Suprapubic skin (tissue), 4 donors: ENCODE measurements around the gene CFAP410. TPM values are rescaled to one million over a fixed set of nuclear protein-coding genes. Genes with fewer than 3 reads are reported as not detected.

ENCODE experiments used
- DNase-seq, 2 donors: peaks; one replicate each; pipeline ENCODE4 v3.0.0-alpha.2; 2019; ENCODE audit warnings: low spot score in 2 of 2
- H3K27ac ChIP-seq: fragments of 200-600 bp; sonication (generic); one replicate; pipeline ENCODE4 v1.5.1; 2019
- H3K27me3 ChIP-seq: fragments of 200-600 bp; sonication (generic); one replicate; pipeline ENCODE4 v1.5.1; 2019
- H3K36me3 ChIP-seq: fragments of 200-600 bp; sonication (generic); one replicate; pipeline ENCODE4 v1.5.1; 2019
- H3K4me1 ChIP-seq: fragments of 200-600 bp; sonication (generic); one replicate; pipeline ENCODE4 v1.5.1; 2019
- H3K4me3 ChIP-seq: fragments of 200-600 bp; sonication (generic); one replicate; pipeline ENCODE4 v1.5.1; 2019; ENCODE audit warnings: mild to moderate bottlenecking
- H3K9me3 ChIP-seq: fragments of 200-600 bp; sonication (generic); one replicate; pipeline ENCODE4 v1.5.1; 2019
- EP300 ChIP-seq: sonication (generic); formaldehyde crosslinking; IDR thresholded peaks from one replicate; pipeline ENCODE4 v1.6.1; 2017; ENCODE audit warnings: antibody characterized with exemption
- POLR2A ChIP-seq, 2 donors: fragments of 450-650 bp; IDR thresholded peaks; one replicate each; pipeline ENCODE4 v1.6.1; 2017; ENCODE audit warnings: antibody characterized with exemption in 2 of 2, mild to moderate bottlenecking in 2 of 2, moderate library complexity in 2 of 2
- POLR2AphosphoS5 ChIP-seq, 3 donors: sonication (generic); formaldehyde crosslinking; IDR thresholded peaks; one replicate each; pipeline ENCODE4 v1.6.1; 2017; ENCODE audit warnings: antibody characterized with exemption in 3 of 3
- WGBS: methylation state at CpG from one replicate; pipeline ENCODE4 v1.1.5; 2018; 5-methylcytosine and 5-hydroxymethylcytosine counted together
- total RNA-seq, 4 donors: library from RNA; depleted of rRNA; stranded (reverse); fragments of >200 nt; gene quantifications; one replicate each; pipeline ENCODE4 v1.1.0, GENCODE V29; 2016
- TF ChIP-seq, protein P1 (sequence below), 2 donors: fragments of 200-600 bp in 1 of 2; fragments of 450-650 bp in 1 of 2; sonication (generic) in 1 of 2; IDR thresholded peaks; one replicate each; pipeline ENCODE4 v1.5.1; 2016 to 2019; ENCODE audit warnings: antibody characterized with exemption in 2 of 2, mild to moderate bottlenecking in 1 of 2, moderate library complexity in 1 of 2

The CFAP410 gene
- total RNA-seq, 4 donors from 2014 or later: 22.6 to 45.5 (median 27.3) TPM

DNA sequence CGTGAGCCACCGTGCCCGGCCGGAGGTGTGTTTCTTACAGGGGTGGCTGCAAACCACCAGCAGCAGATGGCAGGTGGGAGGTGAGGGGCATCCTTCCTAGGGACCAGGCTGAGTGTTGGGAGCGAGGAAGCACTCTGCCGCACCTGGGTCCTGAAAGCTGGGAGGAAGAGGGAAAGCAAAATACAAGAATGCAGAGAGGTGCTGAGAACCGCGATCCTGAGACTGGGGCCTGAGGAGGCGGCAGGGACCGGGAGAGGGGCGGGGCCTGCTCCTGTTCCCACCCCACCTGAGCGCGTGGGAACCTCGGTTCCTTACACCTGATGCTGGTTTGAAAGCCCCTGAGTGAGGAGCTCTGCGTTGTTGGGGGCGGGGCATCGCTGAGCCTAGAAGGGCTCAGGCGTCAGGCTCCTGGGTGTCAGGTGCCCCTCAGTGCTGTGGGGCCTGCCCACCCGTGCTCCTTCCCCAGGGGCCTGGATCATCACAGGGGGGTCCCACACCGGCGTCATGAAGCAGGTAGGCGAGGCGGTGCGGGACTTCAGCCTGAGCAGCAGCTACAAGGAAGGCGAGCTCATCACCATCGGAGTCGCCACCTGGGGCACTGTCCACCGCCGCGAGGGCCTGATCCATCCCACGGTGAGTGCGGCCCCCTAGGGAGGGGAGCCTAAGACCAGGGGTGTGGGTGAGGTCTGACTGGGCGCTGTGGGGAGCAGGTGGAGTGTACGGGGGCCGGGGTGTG, 29.7 kb upstream of the CFAP410 start:
- DNase-seq: no peak
- TF ChIP-seq, protein P1, sequence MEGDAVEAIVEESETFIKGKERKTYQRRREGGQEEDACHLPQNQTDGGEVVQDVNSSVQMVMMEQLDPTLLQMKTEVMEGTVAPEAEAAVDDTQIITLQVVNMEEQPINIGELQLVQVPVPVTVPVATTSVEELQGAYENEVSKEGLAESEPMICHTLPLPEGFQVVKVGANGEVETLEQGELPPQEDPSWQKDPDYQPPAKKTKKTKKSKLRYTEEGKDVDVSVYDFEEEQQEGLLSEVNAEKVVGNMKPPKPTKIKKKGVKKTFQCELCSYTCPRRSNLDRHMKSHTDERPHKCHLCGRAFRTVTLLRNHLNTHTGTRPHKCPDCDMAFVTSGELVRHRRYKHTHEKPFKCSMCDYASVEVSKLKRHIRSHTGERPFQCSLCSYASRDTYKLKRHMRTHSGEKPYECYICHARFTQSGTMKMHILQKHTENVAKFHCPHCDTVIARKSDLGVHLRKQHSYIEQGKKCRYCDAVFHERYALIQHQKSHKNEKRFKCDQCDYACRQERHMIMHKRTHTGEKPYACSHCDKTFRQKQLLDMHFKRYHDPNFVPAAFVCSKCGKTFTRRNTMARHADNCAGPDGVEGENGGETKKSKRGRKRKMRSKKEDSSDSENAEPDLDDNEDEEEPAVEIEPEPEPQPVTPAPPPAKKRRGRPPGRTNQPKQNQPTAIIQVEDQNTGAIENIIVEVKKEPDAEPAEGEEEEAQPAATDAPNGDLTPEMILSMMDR (IDR thresholded peaks at IDR 0.05): no peak
- TF ChIP-seq EP300: no peak
- no peak for TF ChIP-seq POLR2A (IDR thresholded peaks at IDR 0.05)
- TF ChIP-seq POLR2AphosphoS5 (IDR thresholded peaks at IDR 0.05): no peak
- Histone ChIP-seq H3K27ac (no peak overlapping the region), H3K36me3 (no peaks in the 10 kb centered on the region), H3K4me1 (peaks cover 7% of the 10 kb centered on the region), H3K4me3 (no peak overlapping the region), H3K27me3 (peaks cover 54% of the 10 kb centered on the region), H3K9me3 (no peaks in the 10 kb centered on the region)
- WGBS: 42% methylated on average over 16 of the region's 35 CpGs

DNA sequence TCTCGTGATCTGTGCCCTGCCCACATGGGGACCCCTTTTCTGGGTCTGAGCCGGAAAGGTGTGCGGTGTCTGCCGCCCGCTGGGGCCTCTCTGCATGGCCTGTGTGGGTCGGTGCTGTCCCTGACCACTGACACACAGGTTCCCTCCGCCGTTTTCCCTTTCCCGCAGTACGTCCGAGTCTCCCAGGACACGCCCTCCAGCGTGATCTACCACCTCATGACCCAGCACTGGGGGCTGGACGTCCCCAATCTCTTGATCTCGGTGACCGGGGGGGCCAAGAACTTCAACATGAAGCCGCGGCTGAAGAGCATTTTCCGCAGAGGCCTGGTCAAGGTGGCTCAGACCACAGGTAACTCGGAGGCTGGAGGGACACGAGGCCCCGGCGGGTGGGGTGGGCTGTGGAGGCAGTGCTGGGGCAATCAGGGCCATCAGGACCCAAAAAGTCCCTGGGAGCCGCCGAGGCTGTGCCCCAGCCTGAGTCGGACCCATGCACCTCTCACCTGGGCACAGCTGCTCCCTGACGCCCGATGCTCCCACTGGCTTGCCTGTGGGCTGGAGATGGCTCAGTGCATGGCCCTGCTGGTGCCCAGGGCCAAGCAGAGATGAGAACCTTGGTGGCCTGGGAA, 27.5 kb upstream of the CFAP410 start:
- WGBS: 93% methylated on average over 18 of the region's 28 CpGs
- no peaks in the 10 kb centered on the region for H3K36me3 ChIP-seq
- H3K9me3 ChIP-seq: peaks cover 10% of the 10 kb centered on the region
- no peak overlapping the region for H3K4me3 ChIP-seq
- peaks cover 7% of the 10 kb centered on the region for H3K4me1 ChIP-seq
- DNase-seq: peak in 1 of 2 donors; percentile 51
- no peak for TF ChIP-seq POLR2A (IDR thresholded peaks at IDR 0.05)
- TF ChIP-seq, protein P1 (IDR thresholded peaks at IDR 0.05): no peak
- no peak for TF ChIP-seq EP300
- TF ChIP-seq POLR2AphosphoS5 (IDR thresholded peaks at IDR 0.05): no peak
- no peak overlapping the region for H3K27ac ChIP-seq
- H3K27me3 ChIP-seq: peaks cover 47% of the 10 kb centered on the region

DNA sequence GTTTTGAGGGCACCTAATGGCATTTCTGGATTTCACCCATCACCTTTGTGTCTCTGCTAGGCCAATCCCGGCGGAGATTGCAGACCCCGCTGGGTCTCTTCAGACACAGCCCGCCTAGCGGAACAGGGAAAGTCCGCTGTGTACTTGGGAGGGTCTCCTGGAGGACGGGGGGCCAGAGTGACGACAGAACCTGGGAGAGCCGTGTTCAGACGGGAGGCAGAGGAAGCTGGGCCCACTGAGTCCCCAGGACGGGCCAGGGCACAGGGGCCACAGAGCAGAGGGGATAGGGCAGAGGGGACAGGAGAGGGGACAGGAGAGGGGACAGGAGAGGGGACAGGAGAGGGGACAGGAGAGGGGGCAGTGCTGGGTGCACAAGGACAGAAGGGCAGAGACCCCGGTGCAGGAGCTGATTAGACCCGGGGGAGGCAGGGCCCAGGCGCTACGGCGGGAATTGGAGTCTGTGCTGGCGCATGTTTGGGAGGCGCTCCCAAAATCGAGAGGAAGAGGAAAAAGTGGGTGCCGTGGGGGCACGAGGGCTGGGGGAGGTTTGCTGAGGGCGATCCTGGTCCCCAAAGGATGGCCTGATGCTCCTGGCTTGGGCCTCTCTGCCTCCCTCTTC, 26.9 kb upstream of the CFAP410 start:
- DNase-seq: peak in 1 of 2 donors; percentile 40
- no peaks in the 10 kb centered on the region for H3K36me3 ChIP-seq
- no peak overlapping the region for H3K4me3 ChIP-seq
- H3K27me3 ChIP-seq: peaks cover 45% of the 10 kb centered on the region
- TF ChIP-seq, protein P1 (IDR thresholded peaks at IDR 0.05): no peak
- TF ChIP-seq POLR2A (IDR thresholded peaks at IDR 0.05) (no peak), EP300 (no peak), POLR2AphosphoS5 (IDR thresholded peaks at IDR 0.05) (no peak)
- no peak overlapping the region for H3K27ac ChIP-seq
- peaks cover 10% of the 10 kb centered on the region for H3K9me3 ChIP-seq
- H3K4me1 ChIP-seq: peaks cover 7% of the 10 kb centered on the region
- 93% methylated on average over 22 of the region's 22 CpGs for WGBS

DNA sequence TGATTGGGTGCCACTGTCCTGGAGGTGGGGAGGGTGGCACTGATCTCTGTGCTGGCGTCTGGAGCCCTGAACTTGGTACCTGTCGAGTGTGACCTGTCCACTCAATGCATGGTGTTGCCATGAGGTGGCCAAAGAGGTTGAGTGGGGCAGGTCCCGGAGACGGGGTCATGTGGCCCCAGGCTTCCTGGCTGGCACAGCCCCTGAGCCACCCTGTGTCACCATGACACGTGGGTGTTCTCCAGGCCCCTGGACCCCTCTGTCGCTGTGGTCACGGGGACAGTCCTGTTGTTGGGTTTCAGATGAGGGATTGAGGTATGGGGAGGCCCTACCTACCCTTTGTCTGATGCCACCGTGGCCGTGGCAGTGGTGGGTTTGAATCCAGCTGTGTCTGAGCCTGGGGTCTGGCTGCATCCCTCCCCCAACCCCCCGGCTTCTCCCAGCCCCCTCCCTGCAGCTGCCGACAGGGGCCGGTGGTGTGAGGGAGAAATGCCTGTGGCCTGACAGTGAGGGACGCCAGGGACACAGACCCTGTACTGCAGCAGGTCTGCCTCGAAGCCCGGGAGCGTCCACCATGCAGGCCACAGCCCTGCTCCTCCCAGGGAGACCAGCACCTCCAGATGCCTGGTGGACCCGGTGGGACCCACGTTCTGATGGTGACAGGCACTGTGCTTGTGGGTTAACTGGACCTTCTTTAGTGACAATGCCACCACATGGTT, 26.2 kb upstream of the CFAP410 start:
- Histone ChIP-seq H3K9me3 (peaks cover 10% of the 10 kb centered on the region), H3K4me3 (no peak overlapping the region), H3K36me3 (no peaks in the 10 kb centered on the region), H3K4me1 (peaks cover 7% of the 10 kb centered on the region), H3K27ac (no peak overlapping the region), H3K27me3 (peaks cover 38% of the 10 kb centered on the region)
- WGBS: 83% methylated on average over 6 of the region's 18 CpGs
- no peak for TF ChIP-seq POLR2AphosphoS5 (IDR thresholded peaks at IDR 0.05)
- no peak for TF ChIP-seq EP300
- TF ChIP-seq, protein P1 (IDR thresholded peaks at IDR 0.05): no peak
- no peak for TF ChIP-seq POLR2A (IDR thresholded peaks at IDR 0.05)
- peak; percentile 40 to 58 for DNase-seq
